WI38 (cell line): Measurements from ENCODE around the gene SUN3.

Experiments
- H3K4me3 ChIP-seq: 2 replicates; pipeline ENCODE4 v1.5.1; 2011; ENCODE audit warnings: low read depth, mild to moderate bottlenecking, control low read depth, low read length
- CTCF ChIP-seq: IDR thresholded peaks from 2 replicates; pipeline ENCODE4 v1.5.1; 2012; ENCODE audit warnings: low read depth, mild to moderate bottlenecking, control low read depth, low read length

SUN3 gene

GRCh38 chr7:48033922-48034321 is 5.0 kb upstream of the SUN3 start:
- no peak for TF ChIP-seq CTCF
- H3K4me3 ChIP-seq: no peak overlapping the region

- TF ChIP-seq CTCF: no peak
- H3K4me3 ChIP-seq: no peak overlapping the region
Measured at GRCh38 chr7:48031111-48031510, 2.2 kb upstream of the SUN3 start.

GRCh38 chr7:48025624-48026023 is 3.3 kb downstream of the SUN3 start:
- no peak overlapping the region for H3K4me3 ChIP-seq
- no peak for TF ChIP-seq CTCF

GRCh38 chr7:48017674-48018073 is 11.2 kb downstream of the SUN3 start:
- H3K4me3 ChIP-seq: no peak overlapping the region
- TF ChIP-seq CTCF: no peak

GRCh38 chr7:48016641-48017040 is 12.3 kb downstream of the SUN3 start:
- no peak overlapping the region for H3K4me3 ChIP-seq
- no peak for TF ChIP-seq CTCF

- no peak for TF ChIP-seq CTCF
- H3K4me3 ChIP-seq: no peak overlapping the region
Measured at GRCh38 chr7:48011951-48012350, 17.0 kb downstream of the SUN3 start.

- no peak for TF ChIP-seq CTCF
- no peak overlapping the region for H3K4me3 ChIP-seq
Measured at GRCh38 chr7:48011323-48011722, 17.6 kb downstream of the SUN3 start.
